Measurements from ENCODE around the gene CTCF. TPM values are rescaled to one million over a fixed set of nuclear protein-coding genes. Genes with fewer than 3 reads are reported as not detected.

The CTCF gene
- total and polyA plus RNA-seq, 10 of the 15 experiments (the other 5 are each of a cell fraction or from before 2014, with no cell fraction given): 9.1 to 55.0 (median 41.8) TPM

GRCh38 chr16:67535201-67535600 lies 27.1 kb upstream of the CTCF start (continued):
- no peak for TF ChIP-seq ZBTB11 (CRISPR knock-in tag; IDR thresholded peaks at IDR 0.05)
- no peak for TF ChIP-seq ZNF592 (IDR thresholded peaks at IDR 0.05)
- no peak for TF ChIP-seq SIX5 (IDR thresholded peaks at IDR 0.05; ENCODE audit: low read depth, low read length, severe bottlenecking)
- TF ChIP-seq E2F8 (IDR thresholded peaks at IDR 0.05; ENCODE audit: low read depth, partially characterized antibody): no peak
- no peak for TF ChIP-seq DPF2 (IDR thresholded peaks at IDR 0.05)
- no peak for TF ChIP-seq BACH1 (IDR thresholded peaks at IDR 0.05; ENCODE audit: borderline replicate concordance)
- no peak for TF ChIP-seq HDGF (IDR thresholded peaks at IDR 0.05)
- TF ChIP-seq BCL3 (IDR thresholded peaks at IDR 0.05; ENCODE audit: borderline replicate concordance, insufficient read depth, low read depth, low read length, poor library complexity, severe bottlenecking): no peak
- TF ChIP-seq PBX3 (IDR thresholded peaks at IDR 0.05; ENCODE audit: insufficient replicate concordance, low read depth, low read length): no peak
- no peak for TF ChIP-seq POLR2A (IDR thresholded peaks at IDR 0.05; ENCODE audit: low read depth, low read length)
- TF ChIP-seq SP1 (IDR thresholded peaks at IDR 0.05; ENCODE audit: low read depth, low read length): no peak
- no peak for TF ChIP-seq MAX (IDR thresholded peaks at IDR 0.05; ENCODE audit: low read depth, low read length)
